ENCODE results near the gene MALAT1. TPM values are rescaled to one million over a fixed set of nuclear protein-coding genes. Genes with fewer than 3 reads are reported as not detected.

The MALAT1 gene
- total and polyA plus RNA-seq, 2 of the 13 experiments (the other 11 are each of a cell fraction or from before 2014, with no cell fraction given), result 143 to 1,237 TPM

- no peak for TF ChIP-seq BCLAF1 (IDR thresholded peaks at IDR 0.05)
- TF ChIP-seq MTA1 (CRISPR knock-in tag; IDR thresholded peaks at IDR 0.05; ENCODE audit: borderline replicate concordance), result no peak
- TF ChIP-seq EED (CRISPR knock-in tag; IDR thresholded peaks at IDR 0.05), result no peak
- no peak for TF ChIP-seq ZBTB46 (CRISPR knock-in tag; IDR thresholded peaks at IDR 0.05; ENCODE audit: borderline replicate concordance)
- peak; percentile 65 for TF ChIP-seq ZNF460 (CRISPR knock-in tag; IDR thresholded peaks at IDR 0.05; ENCODE audit: borderline replicate concordance)
- TF ChIP-seq KDM1A (CRISPR knock-in tag; IDR thresholded peaks at IDR 0.05), result no peak
- TF ChIP-seq ZNF329 (CRISPR knock-in tag; IDR thresholded peaks at IDR 0.05; ENCODE audit: low read depth), result no peak
- no peak for TF ChIP-seq ZNF703 (CRISPR knock-in tag; IDR thresholded peaks at IDR 0.05; ENCODE audit: borderline replicate concordance)
- 0 out of 2 replicates have a peak, but pooled peaks have one; percentile 8 for TF ChIP-seq ZBTB26 (CRISPR knock-in tag; IDR thresholded peaks at IDR 0.05; ENCODE audit: borderline replicate concordance)
- TF ChIP-seq YY1 (IDR thresholded peaks at IDR 0.05; ENCODE audit: insufficient read depth, insufficient replicate concordance, low read depth, low read length), result no peak
- TF ChIP-seq TFE3 (CRISPR knock-in tag; IDR thresholded peaks at IDR 0.05), result 0 out of 2 replicates have a peak, but pooled peaks have one; percentile 28
- TF ChIP-seq ZNF616 (CRISPR knock-in tag; IDR thresholded peaks at IDR 0.05; ENCODE audit: low read depth), result no peak
- TF ChIP-seq ZNF775 (CRISPR knock-in tag; IDR thresholded peaks at IDR 0.05; ENCODE audit: borderline replicate concordance), result no peak
- no peak for TF ChIP-seq NFE2 (CRISPR knock-in tag; IDR thresholded peaks at IDR 0.05)
- no peak for TF ChIP-seq ZNF776 (CRISPR knock-in tag; IDR thresholded peaks at IDR 0.05)
- no peak for TF ChIP-seq SIN3B (IDR thresholded peaks at IDR 0.05; ENCODE audit: low read length)
- TF ChIP-seq MATR3 (CRISPR knock-in tag; IDR thresholded peaks at IDR 0.05), result no peak
- TF ChIP-seq MED1 (CRISPR knock-in tag; IDR thresholded peaks at IDR 0.05), result no peak; the same call in 1 of the 2 replicates
- TF ChIP-seq NPAS2 (CRISPR knock-in tag; IDR thresholded peaks at IDR 0.05; ENCODE audit: borderline replicate concordance), result no peak
- no peak for TF ChIP-seq CBFB (CRISPR knock-in tag; IDR thresholded peaks at IDR 0.05)
- TF ChIP-seq ESRRA (CRISPR knock-in tag; IDR thresholded peaks at IDR 0.05; ENCODE audit: low read depth), result no peak
- no peak for TF ChIP-seq BCL6 (CRISPR knock-in tag; IDR thresholded peaks at IDR 0.05)
Observed at GRCh38 chr11:65506772-65507505, 8.1 kb downstream of the MALAT1 start (continued).

Measured in HepG2 (cell line).